ENCODE measurements around the gene ERC2. TPM values are rescaled to one million over a fixed set of nuclear protein-coding genes. Genes with fewer than 3 reads are reported as not detected.

ERC2 gene
- total RNA-seq, 1 donor from 2014 or later: 0.11 TPM

- H3K4me3 ChIP-seq: no peak overlapping the region
- no peak for TF ChIP-seq CTCF (IDR thresholded peaks at IDR 0.05)
- intact Hi-C loops (cut with DNase I): no loop called here
- no peaks in the 10 kb centered on the region for H3K9me3 ChIP-seq
- H3K36me3 ChIP-seq: no peaks in the 10 kb centered on the region
- peaks cover 7% of the 10 kb centered on the region for H3K27me3 ChIP-seq
- peaks cover 0 to 5% of the 10 kb centered on the region in 2 donors for H3K4me1 ChIP-seq
- DNase-seq (ENCODE audit: low spot score in 2 of 2): no peak
- H3K27ac ChIP-seq: no peak overlapping the region
These were observed 990.7 kb downstream of the ERC2 start for GRCh38 chr3:55477306-55478303.

GRCh38 chr3:55476515-55476914 lies 991.8 kb downstream of the ERC2 start:
- Histone ChIP-seq H3K4me3 (no peak overlapping the region), H3K27ac (no peak overlapping the region), H3K4me1 (peaks cover 0 to 5% of the 10 kb centered on the region in 2 donors), H3K9me3 (no peaks in the 10 kb centered on the region), H3K27me3 (no peaks in the 10 kb centered on the region), H3K36me3 (no peaks in the 10 kb centered on the region)
- intact Hi-C loops (cut with DNase I): no loop called here
- no peak for DNase-seq (ENCODE audit: low spot score in 2 of 2)
- no peak for TF ChIP-seq CTCF (IDR thresholded peaks at IDR 0.05)

- intact Hi-C loops (cut with DNase I): no loop called here
- Histone ChIP-seq H3K9me3 (no peaks in the 10 kb centered on the region), H3K4me3 (no peak overlapping the region), H3K27ac (no peak overlapping the region), H3K4me1 (no peaks in the 10 kb centered on the region), H3K36me3 (no peaks in the 10 kb centered on the region), H3K27me3 (no peaks in the 10 kb centered on the region)
- TF ChIP-seq CTCF (IDR thresholded peaks at IDR 0.05): no peak
- DNase-seq (ENCODE audit: low spot score in 2 of 2): no peak
These were observed 994.0 kb downstream of the ERC2 start for GRCh38 chr3:55474213-55474632.

- H3K4me1 ChIP-seq: no peaks in the 10 kb centered on the region
- no peak for TF ChIP-seq CTCF (IDR thresholded peaks at IDR 0.05)
- no peaks in the 10 kb centered on the region for H3K27me3 ChIP-seq
- no peaks in the 10 kb centered on the region for H3K36me3 ChIP-seq
- H3K27ac ChIP-seq: no peak overlapping the region
- no peak for DNase-seq (ENCODE audit: low spot score in 2 of 2)
- H3K9me3 ChIP-seq: no peaks in the 10 kb centered on the region
- H3K4me3 ChIP-seq: no peak overlapping the region
- intact Hi-C loops (cut with DNase I): no loop called here
These were observed 994.5 kb downstream of the ERC2 start for GRCh38 chr3:55473788-55474187.

GRCh38 chr3:55471522-55472280 lies 996.6 kb downstream of the ERC2 start:
- Histone ChIP-seq H3K9me3 (no peaks in the 10 kb centered on the region), H3K27ac (no peak overlapping the region), H3K4me1 (no peaks in the 10 kb centered on the region), H3K27me3 (no peaks in the 10 kb centered on the region), H3K36me3 (no peaks in the 10 kb centered on the region), H3K4me3 (no peak overlapping the region)
- intact Hi-C loops (cut with DNase I): no loop called here
- no peak for DNase-seq (ENCODE audit: low spot score in 2 of 2)
- TF ChIP-seq CTCF (IDR thresholded peaks at IDR 0.05): no peak
